Mammary epithelial cell (primary cell): ENCODE measurements around the gene TCF3.

Experiments used
- EZH2 ChIP-seq: IDR thresholded peaks from 2 replicates; pipeline ENCODE4 v1.6.1; 2012; ENCODE audit warnings: low read length, inconsistent platforms, borderline replicate concordance
- TF ChIP-seq, protein P1 (sequence below), 2 donors: IDR thresholded peaks in 1 of 2; conservative IDR thresholded peaks in 1 of 2; 2 replicates each; pipeline ENCODE4 v1.5.1; 2011 to 2012; ENCODE audit warnings: inconsistent platforms in 2 of 2, low read length in 2 of 2, mild to moderate bottlenecking in 2 of 2, control low read depth in 1 of 2, low read depth in 1 of 2; ENCODE audit not compliant: insufficient read depth in 1 of 2; ENCODE audit errors: extremely low read depth in 1 of 2

DNA sequence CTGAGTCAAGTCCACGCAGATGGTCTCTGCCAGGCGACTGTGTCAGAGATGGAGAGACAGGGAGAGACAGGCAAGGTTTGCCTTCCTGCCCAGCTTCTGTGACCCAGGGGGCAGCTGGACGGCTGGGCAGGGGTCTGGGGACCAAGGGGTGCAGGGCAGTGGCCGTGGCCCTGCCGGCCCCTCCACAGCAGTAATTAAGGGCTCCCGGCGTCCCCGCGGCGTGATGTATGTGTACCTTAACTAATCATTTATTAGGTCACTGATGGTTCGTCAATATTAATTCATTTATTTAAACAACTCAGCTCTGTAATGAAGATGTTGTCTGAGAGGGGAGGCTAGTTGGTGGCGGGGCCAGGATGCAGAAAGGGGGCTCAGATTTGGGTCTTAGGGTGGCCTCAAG is 28.6 kb upstream of the TCF3 start:
- TF ChIP-seq, protein P1, sequence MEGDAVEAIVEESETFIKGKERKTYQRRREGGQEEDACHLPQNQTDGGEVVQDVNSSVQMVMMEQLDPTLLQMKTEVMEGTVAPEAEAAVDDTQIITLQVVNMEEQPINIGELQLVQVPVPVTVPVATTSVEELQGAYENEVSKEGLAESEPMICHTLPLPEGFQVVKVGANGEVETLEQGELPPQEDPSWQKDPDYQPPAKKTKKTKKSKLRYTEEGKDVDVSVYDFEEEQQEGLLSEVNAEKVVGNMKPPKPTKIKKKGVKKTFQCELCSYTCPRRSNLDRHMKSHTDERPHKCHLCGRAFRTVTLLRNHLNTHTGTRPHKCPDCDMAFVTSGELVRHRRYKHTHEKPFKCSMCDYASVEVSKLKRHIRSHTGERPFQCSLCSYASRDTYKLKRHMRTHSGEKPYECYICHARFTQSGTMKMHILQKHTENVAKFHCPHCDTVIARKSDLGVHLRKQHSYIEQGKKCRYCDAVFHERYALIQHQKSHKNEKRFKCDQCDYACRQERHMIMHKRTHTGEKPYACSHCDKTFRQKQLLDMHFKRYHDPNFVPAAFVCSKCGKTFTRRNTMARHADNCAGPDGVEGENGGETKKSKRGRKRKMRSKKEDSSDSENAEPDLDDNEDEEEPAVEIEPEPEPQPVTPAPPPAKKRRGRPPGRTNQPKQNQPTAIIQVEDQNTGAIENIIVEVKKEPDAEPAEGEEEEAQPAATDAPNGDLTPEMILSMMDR (conservative IDR thresholded peaks at IDR 0.05 in 1 of 2, IDR thresholded peaks at IDR 0.05 in 1 of 2; ENCODE audit: extremely low read depth in 1 of 2, insufficient read depth in 1 of 2, low read depth in 1 of 2, low read length in 2 of 2) = no peak
- no peak for TF ChIP-seq EZH2
